SK-MEL-5 (cell line): ENCODE measurements around the gene SGMS1. TPM values are rescaled to one million over a fixed set of nuclear protein-coding genes. Genes with fewer than 3 reads are reported as not detected.

Experiments
- DNase-seq: peaks from one replicate; pipeline ENCODE4 v3.0.0-alpha.2; 2016; ENCODE audit warnings: low read depth, low spot score
- in situ Hi-C: cut with HindIII; loops from 2 replicates; pipeline ENCODE4 v1.10.0; 2016; ENCODE audit warnings: low sequenced_read_pairs, high pct_unique_total_duplicates, low pct_unique_long_range_greater_than_20kb
- total RNA-seq: library from RNA; depleted of rRNA; stranded (reverse); fragments of >200 nt; shearing (Covaris generic); gene quantifications from 2 replicates; pipeline ENCODE4 v1.2.3, GENCODE V29; 2014

Gene SGMS1
- total RNA-seq, 1 experiment from 2014 or later: 5.8 TPM

DNA sequence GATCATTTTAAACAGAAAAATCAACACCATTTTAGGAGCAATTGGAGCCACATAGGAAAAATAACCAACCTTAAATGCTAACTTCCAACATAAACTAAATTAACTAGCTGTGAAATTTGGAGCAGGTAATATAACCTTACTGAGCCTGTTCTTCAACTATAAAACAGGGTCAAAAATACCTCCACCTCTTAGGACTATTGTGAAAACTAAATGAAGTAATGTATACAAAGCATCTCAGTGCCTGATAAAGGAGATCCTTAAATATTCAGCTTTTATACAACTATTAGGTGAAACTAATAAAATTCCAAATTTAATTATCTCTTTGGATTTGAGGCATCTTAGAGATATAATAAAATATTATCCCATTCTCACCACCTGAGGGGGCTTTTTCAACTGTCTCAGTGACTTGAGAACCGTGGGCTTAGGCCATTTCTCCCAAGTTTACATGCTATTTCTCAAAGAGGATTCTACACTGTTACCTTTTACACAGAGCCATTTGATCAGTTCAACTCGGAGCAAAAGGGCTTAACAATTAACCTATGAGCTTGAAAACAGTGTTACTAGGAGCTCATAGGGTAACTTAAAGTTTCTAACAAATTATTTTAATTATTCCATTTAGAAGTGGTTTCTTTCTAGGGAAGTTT, 207.5 kb downstream of the SGMS1 start:
- in situ Hi-C loops: no loop called here
- peak; percentile 7 for DNase-seq

GRCh38 chr10:50415292-50415691, 208.5 kb downstream of the SGMS1 start:
- in situ Hi-C loops: no loop called here

GRCh38 chr10:50410066-50410811, 213.5 kb downstream of the SGMS1 start:
- in situ Hi-C loops: no loop called here

More at GRCh38 chr10:50415292-50415691, 208.5 kb downstream of the SGMS1 start:
- no peak for DNase-seq

GRCh38 chr10:50407076-50407801, 216.5 kb downstream of the SGMS1 start:
- in situ Hi-C loops: no loop called here
- no peak for DNase-seq

More at GRCh38 chr10:50410066-50410811, 213.5 kb downstream of the SGMS1 start:
- no peak for DNase-seq

- in situ Hi-C loops: no loop called here
Observed at GRCh38 chr10:50406457-50407070, 217.2 kb downstream of the SGMS1 start.

GRCh38 chr10:50405723-50406122, 218.0 kb downstream of the SGMS1 start:
- in situ Hi-C loops: no loop called here
- no peak for DNase-seq

More at GRCh38 chr10:50406457-50407070, 217.2 kb downstream of the SGMS1 start:
- DNase-seq: no peak

GRCh38 chr10:50404021-50404773, 219.6 kb downstream of the SGMS1 start:
- no peak for DNase-seq
- in situ Hi-C loops: no loop called here

DNA sequence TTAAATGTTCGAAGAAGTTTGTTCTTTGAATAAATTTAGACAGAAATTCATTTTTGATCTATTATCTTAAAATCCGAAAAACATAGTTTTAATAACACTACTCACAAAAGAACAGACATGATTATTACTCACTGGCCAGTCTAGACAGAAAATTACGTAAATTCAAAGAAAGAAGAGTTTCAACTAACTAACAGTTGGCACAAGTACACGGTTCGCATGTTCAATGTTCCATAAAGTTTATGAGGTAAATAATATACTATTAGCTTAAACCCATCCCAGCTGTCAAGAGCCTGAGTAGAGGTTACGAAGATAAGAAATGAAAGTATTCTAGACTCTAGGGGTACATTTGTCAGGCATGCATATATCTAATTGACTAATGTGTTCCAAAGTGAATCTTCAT, 220.7 kb downstream of the SGMS1 start:
- no peak for DNase-seq
- in situ Hi-C loops: no loop called here

GRCh38 chr10:50402466-50402865, 221.3 kb downstream of the SGMS1 start:
- DNase-seq: no peak
- in situ Hi-C loops: no loop called here

- in situ Hi-C loops: no loop called here
- DNase-seq: no peak
Observed at GRCh38 chr10:50400694-50401093, 223.1 kb downstream of the SGMS1 start.

GRCh38 chr10:50398823-50399222, 224.9 kb downstream of the SGMS1 start:
- DNase-seq: no peak
- in situ Hi-C loops: no loop called here

DNA sequence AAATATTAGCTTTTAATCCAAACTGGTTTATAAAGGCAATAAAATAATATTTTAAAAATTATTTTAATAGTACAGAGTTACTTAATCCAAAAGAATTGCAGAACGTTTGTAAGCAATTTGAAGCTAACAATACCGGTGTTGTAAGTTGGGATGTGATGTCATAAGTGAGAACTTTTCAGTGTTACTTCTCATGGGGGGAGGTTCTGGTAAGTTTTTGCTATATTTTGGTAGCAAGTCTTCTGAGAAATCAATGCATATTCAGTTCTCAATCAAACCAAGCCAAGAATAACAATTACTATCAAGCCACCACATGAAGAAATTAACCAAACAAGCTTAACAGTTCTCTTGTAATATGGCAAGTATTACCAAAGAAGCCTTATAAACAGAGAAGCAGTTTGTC, 225.4 kb downstream of the SGMS1 start:
- in situ Hi-C loops: no loop called here
- no peak for DNase-seq

DNA sequence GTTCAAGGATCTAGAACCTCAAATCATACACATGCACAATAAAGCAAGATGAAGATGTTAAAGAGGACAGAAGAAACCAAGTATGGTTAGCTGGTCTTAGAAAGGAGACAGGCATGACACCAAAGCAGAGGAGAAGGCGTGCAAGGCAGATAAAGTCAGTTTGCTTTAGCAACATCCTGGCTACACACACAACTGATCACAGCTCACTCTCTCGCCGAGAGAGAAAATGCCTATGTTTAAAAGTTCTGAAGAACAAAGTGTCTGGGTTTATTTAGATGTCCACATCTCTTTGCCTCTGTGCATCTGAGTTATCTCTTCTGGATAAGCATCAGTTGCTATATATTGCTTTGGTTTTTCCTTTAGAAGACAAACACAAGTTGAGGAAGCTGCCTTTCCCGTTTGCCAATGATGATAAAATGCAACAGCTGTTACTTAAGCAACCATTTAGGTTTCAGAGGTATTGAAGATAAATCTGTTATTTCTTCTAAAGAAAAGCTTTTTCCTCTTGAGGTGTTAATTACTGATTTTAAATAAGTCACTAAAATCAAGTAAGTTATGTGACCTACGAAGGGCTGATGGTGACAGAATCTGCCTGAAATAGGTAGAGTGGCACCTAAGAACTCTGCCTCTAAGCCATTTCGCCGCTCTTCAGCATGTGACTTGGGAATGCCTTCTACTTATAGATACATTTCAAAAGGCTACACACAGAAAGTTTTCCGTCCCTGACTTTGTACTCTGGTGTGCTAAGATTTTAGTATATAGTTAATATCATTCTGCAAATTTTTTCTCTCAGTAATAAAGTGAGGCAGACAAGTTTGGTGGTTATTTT, 226.2 kb downstream of the SGMS1 start:
- no peak for DNase-seq
- in situ Hi-C loops: no loop called here

- in situ Hi-C loops: no loop called here
- DNase-seq: no peak
Observed at GRCh38 chr10:50396491-50397311, 227.1 kb downstream of the SGMS1 start.

DNA sequence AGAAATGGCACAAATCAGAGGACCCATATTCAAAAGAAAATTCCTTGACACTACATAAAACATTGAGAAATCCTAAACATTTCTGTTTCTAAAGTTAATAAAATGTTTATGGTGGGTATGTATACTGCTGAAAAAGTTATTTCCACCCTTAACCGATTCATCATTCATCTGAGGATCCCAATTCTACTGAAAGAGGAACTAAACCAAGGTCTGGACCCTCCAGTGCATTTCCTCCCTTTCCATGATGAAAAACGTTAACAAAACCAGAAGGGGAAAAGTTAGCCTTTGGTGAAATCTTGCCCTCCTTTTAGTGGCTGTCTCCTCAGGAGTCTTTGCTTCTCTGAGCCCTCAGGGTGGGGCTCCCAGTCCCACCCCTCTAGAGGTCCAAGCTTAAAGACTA, 227.9 kb downstream of the SGMS1 start:
- no peak for DNase-seq
- in situ Hi-C loops: no loop called here

- in situ Hi-C loops: no loop called here
- no peak for DNase-seq
Observed at GRCh38 chr10:50395271-50395670, 228.5 kb downstream of the SGMS1 start.
